BE2C (cell line): Measurements from ENCODE around the gene PRSS48.

Source experiments
- DNase-seq: peaks from one replicate; pipeline ENCODE4 v3.0.0-alpha.2; 2020
- H3K27me3 ChIP-seq: fragments of 250-450 bp; sonication (Bioruptor Pico); 2 replicates; pipeline ENCODE4 v1.5.1; 2020; ENCODE audit warnings: mild to moderate bottlenecking
- H3K36me3 ChIP-seq: fragments of 250-450 bp; sonication (Bioruptor Pico); 2 replicates; pipeline ENCODE4 v1.5.1; 2020; ENCODE audit warnings: mild to moderate bottlenecking
- H3K4me1 ChIP-seq: fragments of 250-450 bp; sonication (Bioruptor Pico); 2 replicates; pipeline ENCODE4 v1.5.1; 2020
- H3K4me3 ChIP-seq: 2 replicates; pipeline ENCODE4 v1.5.1; 2011; ENCODE audit warnings: low read depth, low read length
- H3K9me3 ChIP-seq: fragments of 250-450 bp; sonication (Bioruptor Pico); 2 replicates; pipeline ENCODE4 v1.5.1; 2020
- TF ChIP-seq, protein P1 (sequence below): IDR thresholded peaks from 2 replicates; pipeline ENCODE4 v1.5.1; 2012; ENCODE audit warnings: mild to moderate bottlenecking, low read depth, low read length

PRSS48 gene

DNA sequence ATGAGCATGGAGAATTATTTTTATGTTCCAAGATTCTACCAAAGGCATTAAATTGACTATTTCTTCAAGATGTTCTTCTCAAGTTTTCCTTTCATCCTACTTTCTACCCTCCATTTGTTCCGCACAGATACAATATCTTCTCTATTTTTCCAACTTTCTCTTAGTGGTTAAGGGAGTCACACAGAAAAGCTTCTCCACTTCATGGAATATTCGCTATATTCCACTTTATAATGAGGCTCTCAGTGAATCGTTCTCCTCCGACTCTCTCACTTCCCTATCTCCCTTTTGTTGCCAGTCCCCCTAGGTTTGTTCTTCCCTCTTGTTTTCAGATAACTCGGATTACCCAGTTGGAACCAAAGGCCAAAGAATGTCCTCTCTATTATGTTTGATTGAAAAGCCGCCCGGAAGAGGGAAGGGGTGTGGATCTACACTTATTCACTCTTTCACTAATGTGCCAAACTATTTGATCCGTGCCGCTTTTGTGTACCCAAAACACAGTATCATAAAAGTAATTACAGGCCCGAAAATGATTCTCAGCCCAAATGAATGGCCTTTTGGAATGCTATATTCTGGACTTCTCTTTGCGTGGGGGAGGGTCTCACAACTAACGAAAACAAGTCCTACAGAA, 47.3 kb downstream of the PRSS48 start:
- TF ChIP-seq, protein P1, sequence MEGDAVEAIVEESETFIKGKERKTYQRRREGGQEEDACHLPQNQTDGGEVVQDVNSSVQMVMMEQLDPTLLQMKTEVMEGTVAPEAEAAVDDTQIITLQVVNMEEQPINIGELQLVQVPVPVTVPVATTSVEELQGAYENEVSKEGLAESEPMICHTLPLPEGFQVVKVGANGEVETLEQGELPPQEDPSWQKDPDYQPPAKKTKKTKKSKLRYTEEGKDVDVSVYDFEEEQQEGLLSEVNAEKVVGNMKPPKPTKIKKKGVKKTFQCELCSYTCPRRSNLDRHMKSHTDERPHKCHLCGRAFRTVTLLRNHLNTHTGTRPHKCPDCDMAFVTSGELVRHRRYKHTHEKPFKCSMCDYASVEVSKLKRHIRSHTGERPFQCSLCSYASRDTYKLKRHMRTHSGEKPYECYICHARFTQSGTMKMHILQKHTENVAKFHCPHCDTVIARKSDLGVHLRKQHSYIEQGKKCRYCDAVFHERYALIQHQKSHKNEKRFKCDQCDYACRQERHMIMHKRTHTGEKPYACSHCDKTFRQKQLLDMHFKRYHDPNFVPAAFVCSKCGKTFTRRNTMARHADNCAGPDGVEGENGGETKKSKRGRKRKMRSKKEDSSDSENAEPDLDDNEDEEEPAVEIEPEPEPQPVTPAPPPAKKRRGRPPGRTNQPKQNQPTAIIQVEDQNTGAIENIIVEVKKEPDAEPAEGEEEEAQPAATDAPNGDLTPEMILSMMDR: no peak
- H3K27me3 ChIP-seq: no peaks in the 10 kb centered on the region; the same call in 1 of the 2 replicates
- H3K4me3 ChIP-seq: no peak overlapping the region
- DNase-seq: no peak
- H3K36me3 ChIP-seq: no peaks in the 10 kb centered on the region
- H3K9me3 ChIP-seq: no peaks in the 10 kb centered on the region
- H3K4me1 ChIP-seq: no peaks in the 10 kb centered on the region

DNA sequence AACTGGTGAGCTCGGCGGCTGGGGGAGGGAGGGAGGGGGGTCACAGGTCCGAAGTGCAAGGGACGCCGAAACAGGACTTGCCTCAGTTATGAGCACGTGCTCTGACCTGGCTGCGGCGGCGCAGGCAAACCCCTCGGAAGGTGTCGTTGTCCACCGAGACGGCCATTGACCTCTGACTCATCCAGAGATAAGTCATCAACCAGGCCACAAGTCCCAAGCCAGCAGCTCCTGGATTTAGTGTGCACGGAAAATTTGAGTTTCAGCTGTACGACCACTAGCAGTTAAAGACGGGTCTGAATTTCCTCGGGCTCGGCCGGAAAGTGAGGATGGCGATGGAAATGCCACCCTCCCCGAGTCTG, 47.8 kb downstream of the PRSS48 start:
- TF ChIP-seq, protein P1: no peak
- no peaks in the 10 kb centered on the region for H3K36me3 ChIP-seq
- no peaks in the 10 kb centered on the region for H3K4me1 ChIP-seq
- no peaks in the 10 kb centered on the region for H3K9me3 ChIP-seq
- DNase-seq: no peak
- no peaks in the 10 kb centered on the region; the same call in 1 of the 2 replicates for H3K27me3 ChIP-seq
- peak overlapping the region; percentile 72 for H3K4me3 ChIP-seq

DNA sequence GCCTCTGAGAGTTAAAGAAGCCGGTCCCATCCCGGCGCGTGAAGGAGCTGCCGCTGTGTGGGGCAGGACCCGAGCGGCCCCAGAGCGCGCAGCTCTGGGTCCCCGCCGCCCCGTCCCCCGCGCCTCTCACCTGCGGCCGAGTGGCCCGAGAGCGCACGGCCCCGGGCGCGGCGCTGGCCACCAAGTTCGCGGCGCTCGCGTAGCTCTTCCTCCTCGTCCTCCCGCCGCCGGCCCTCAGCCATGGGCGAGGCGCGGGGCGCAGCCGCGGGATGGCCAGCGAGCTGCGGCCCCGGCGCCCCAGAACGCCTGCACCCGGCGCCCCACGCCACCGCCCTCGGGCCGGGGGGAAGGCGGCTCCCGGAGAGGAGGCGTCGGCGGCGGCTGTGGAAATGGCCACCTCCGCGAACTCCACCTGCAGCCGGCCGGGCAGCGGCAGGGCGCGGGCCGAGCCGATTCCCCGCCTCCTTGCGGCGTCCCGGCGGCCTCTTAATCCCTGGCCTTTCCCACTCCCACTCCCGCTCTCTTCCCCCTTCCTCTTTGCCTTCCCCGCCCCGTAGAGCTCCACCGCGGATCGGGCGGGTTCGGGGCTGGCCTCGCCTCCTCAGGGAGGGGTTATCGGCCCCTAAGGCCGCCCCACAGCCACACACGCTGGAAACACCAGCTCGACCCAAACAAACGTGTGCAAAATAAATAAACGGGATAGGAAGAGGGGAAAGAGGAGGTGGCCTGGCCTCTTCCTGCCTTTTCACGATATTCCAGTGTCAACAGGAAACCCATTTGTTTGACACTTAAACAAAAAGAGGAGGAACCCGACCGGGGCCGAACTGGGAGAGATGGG, 48.4 kb downstream of the PRSS48 start, which contains the start of gene SH3D19:
Gene SH3D19 (minus strand): TSS at position 495 of the 838 bp plus-strand sequence. CDS start 253 bp downstream, at position 242.
- H3K36me3 ChIP-seq: no peaks in the 10 kb centered on the region
- DNase-seq: peak; percentile 46
- H3K27me3 ChIP-seq: no peaks in the 10 kb centered on the region; the same call in 1 of the 2 replicates
- peak within 1 kb of the TSS; percentile 72 for H3K4me3 ChIP-seq
- H3K9me3 ChIP-seq: no peaks in the 10 kb centered on the region
- H3K4me1 ChIP-seq: no peaks in the 10 kb centered on the region
- TF ChIP-seq, protein P1: no peak

DNA sequence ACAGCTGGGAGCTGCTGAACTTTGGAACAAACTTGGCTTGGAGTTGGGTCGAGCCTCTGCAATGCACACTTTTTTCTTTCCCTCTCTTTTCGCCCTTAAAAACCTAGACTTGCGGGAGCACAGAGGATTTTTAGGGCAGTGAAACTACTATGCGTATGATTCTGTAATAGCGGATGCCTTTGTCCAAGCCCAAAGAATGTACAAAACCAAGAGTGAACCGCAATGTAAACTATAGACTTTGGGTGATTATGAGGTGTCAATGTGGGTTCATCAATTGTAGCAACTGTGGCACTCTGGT, 48.9 kb downstream of the PRSS48 start:
- no peaks in the 10 kb centered on the region for H3K36me3 ChIP-seq
- H3K9me3 ChIP-seq: no peaks in the 10 kb centered on the region
- H3K4me3 ChIP-seq: peak overlapping the region; percentile 72
- TF ChIP-seq, protein P1: no peak
- H3K4me1 ChIP-seq: no peaks in the 10 kb centered on the region
- no peaks in the 10 kb centered on the region; the same call in 1 of the 2 replicates for H3K27me3 ChIP-seq
- DNase-seq: no peak

DNA sequence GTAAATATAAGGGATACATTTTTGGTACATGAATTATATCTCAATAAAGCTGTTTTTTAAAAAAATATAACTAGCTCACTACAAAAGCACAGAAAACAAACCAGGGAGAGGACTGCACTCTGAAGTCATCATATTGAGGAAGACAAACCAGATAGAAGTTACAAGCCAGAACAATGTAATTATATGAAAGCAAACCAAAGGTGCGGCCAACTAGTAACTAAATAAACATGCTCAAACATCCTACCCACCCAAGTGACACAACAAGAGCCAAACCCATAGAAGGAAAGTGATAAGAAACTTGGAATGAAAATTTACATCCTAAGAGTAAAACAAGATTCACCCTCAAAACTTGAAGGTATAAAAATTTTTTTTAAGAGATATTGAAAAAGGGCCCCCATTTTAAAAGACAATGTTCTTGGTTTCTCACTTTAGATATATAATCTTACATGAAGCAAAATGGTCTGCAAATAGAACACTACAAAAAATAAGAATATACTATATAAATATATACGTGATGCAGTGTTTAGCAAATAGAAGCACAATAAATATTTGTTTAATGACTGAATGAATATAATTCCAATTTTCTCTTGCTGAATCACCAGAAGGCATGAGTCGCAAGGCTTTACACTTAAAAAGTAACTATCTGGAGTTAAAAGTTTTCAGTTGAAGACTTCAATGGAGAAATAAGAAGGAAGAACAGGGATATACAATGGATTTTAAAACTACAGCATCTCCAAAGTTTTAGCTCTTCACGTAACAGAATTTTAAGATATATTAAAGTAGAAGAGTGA, 52.5 kb downstream of the PRSS48 start:
- Histone ChIP-seq H3K9me3 (no peaks in the 10 kb centered on the region), H3K36me3 (no peaks in the 10 kb centered on the region), H3K4me3 (no peak overlapping the region), H3K4me1 (no peaks in the 10 kb centered on the region), H3K27me3 (no peaks in the 10 kb centered on the region; the same call in 1 of the 2 replicates)
- TF ChIP-seq, protein P1: no peak
- DNase-seq: no peak
